HG03108 (cell line): ENCODE results near the gene NRXN2.

ENCODE experiments used
- ATAC-seq: cut with Tn5 transposase; IDR thresholded peaks from one replicate; pipeline ENCODE4 v1.9.1; 2021; ENCODE audit warnings: moderate library complexity; ENCODE audit not compliant: unreplicated experiment

The NRXN2 gene

DNA sequence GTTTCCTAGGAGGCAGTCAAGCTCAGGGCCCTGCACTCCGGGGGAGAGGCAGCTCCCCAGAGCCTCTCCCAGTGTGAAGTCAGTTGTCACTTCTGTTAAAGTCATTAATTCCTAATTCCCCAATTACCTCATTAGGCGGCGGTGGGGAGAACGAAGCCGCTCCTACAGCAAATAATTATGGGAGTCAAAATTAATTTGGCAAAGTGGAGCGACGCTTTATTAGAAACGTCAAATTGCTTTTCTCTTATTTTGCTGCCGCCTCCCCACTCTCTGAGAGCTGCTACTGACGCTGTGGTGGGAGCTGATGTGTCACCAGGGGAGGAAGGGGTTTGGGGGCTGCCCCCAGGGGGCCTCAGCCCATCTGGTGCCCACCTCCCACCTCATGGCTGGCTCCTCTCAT, 90.3 kb downstream of the NRXN2 start:
- ATAC-seq, result no peak

DNA sequence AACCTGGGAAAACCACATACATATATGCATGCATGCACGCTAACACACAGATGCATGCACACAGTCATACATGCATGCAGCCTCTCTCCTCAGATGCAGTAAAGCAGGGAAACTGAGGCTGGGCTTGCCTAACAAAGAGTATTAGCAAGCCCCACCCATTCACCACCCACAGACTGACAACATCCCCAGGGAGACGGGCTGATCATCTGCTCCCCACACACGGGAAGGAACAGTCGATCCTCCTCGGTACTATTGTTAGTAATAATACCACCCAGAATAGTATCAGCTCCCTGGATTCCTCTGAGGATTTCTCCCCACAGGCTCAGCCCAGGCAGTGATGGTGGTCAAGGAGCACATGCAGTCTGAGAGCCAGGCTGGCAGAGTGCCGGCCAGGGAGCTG, 90.8 kb downstream of the NRXN2 start:
- ATAC-seq, result no peak

DNA sequence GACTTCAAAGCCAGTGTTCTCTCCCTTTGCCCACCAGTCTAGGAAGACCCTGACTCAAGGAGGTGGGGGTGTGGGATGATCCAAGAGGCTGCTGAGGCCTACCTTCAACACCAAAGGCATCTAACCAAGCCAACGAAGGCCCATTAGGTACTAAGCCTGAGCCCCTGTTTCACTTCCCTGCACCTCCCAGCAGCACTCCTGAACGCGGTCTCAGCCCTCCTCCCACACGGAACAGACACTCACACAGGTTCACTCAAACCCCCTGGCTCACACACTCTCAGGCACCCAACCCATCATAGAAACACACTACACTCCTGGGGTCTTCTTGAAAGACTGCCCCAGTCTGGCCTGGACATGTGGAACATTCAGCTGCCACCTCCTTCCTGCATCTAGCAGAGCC, 91.3 kb downstream of the NRXN2 start:
- ATAC-seq, result no peak

DNA sequence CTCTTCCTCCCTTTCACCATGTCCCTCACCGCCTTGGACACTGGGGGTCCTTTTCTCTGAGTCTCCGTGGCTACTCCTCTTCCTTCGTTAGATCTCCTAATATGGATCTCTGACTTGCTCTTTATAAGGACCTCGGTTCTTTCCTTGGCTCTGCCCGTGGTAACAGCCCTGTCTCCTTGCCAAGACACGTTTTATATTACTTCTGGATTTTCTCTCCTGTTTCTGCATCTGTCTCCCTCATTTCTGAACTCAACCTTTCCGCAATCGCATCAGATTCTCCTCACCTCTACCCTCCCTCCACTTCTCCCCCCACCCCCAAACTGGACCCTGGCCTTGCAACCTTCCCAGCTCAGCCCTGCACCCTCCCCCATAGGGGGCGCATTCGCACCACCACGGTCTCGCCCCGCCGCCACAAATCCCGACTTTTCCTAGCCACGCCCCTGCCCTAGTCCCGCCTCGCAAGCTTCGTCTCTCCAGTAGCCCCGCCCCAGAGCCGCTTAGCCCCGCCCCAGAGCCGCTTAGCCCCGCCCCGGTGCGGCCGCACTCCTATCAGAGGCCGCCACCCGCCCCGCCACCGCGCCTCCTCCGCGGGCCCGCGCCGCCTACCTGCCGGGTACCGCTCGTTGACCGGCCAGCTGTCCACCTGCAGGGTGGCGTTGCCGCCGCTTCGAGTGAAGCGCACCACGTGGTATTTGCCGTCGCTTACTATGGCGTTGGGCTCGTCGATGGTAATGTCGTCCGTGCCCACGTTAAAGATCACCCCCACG, 93.0 kb downstream of the NRXN2 start:
- ATAC-seq, result no peak

DNA sequence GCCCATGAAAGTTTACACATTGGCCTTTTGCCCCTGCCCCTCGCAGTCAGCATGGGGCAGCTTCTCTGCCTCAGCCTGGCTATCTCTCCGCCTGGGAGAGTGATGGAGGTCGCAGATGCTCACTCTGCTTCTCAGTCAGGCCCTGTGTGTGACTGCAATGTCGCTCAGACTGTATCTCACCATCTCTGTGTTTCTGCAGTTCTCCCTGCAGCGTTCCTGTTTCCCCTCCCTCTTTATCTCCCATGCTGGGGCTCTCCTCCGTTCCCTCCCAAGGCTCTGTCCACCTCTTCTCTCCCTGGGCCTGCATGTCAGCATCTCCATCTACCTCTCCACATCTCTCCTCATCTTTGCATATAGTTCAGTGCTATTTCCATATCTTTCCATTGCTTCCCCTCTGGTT, 93.9 kb downstream of the NRXN2 start:
- ATAC-seq, result no peak

DNA sequence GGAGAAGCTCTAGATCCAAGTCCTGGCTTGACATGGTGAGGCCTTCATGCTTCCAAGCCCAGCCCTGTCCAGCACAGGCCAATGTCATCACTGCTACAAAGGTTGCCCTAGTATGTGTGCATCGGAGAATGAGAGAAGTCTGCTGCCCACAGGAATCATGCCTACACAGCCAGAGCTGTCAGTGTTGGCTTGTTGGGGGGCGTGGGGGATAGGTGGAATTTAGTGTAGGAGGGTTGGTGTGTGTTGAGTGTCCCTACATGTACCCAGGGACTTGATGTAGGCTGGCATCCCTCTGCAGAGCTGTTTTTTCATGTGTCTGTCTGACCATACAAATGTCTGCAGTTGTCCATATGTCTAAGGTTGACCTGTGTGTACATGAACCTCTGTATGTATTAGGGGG, 94.4 kb downstream of the NRXN2 start:
- no peak for ATAC-seq

DNA sequence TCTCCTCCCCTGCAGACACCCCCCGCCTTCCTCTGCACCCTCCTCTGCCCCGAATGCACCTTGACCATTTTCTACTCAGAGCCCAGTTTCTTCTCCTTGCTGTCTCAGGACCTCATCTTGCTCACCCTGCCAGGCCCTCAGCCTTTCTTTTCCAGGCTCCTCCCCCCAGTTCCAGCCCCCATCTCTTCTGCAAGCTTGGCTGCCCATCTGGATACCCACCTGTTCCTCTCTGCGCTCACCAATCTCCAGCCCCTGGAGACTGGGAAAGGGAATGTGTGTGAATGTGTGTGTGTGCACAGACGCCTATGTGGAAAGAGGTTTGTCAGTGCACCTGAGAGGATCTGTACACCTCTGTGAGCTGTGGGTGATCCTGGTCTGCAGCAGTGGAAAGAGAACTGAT, 95.6 kb downstream of the NRXN2 start:
- ATAC-seq, result no peak

DNA sequence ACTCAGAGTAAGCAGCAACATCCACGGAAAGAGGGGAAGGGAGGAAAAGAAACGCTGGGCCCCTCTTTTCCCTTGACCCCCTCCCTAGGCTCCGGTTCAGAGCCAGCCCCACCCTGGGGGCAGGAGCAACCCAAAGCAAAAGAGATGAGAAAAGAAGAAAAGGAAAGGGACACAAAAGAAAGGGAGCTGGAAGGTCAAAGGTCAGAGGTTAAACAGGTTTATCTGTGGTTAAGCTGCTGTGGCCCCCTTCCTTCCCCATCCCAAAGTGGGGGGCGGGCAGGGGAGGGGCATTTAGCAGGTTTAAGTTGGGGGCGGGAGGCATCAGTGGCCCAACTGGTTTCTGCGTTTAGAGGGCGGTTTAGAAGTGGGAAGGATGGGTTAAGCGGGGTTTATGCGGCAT, 96.4 kb downstream of the NRXN2 start:
- no peak for ATAC-seq

DNA sequence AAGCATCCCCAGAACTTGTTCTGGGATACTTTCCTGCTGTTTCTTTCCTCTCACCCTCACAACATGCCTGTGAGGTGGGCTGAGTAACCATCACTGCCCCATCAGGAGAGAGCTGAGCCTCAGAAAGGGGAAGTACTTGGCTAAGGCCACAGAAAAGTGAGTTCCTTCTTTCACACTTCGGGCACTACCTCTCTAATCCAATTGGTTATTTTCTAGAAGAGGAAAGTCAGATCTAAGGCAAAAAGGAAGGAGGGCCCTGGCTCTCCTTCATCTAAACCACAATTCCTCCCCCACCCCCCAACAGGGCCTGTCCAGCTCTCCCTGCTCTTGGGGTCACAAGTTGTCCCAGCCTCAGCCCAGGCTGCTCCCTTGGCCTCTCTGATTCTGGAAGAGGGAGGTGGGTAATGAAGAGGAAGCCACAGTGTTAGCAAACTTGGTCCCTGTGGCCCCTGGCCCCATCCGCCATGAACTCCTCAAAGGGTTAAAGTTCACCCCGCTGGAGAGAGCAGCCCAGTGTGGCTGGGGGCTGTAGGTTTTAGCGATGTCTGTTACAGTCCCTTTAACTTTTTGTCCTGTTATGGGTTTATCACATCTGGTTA, 98.0 kb downstream of the NRXN2 start:
- no peak for ATAC-seq

DNA sequence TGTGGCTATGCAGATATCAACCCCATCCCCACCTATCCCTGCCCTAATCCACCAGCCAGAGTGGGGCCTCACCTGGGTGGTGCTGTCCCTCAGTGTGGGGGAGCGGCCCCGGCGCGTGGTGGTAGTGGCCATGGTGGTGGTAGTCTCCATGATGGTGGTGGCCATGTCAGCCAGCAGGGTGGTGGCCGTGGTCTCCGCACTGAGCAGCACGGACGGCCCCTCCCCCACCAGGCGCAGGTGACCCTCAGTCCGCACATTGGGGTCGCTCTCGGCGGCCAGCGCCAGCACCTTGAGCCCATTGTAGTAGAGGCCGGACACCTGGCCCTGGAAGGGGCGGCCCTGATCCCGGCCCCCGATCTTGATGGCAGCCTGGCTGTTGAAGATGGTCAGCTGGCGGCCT, 100.3 kb downstream of the NRXN2 start:
- no peak for ATAC-seq

DNA sequence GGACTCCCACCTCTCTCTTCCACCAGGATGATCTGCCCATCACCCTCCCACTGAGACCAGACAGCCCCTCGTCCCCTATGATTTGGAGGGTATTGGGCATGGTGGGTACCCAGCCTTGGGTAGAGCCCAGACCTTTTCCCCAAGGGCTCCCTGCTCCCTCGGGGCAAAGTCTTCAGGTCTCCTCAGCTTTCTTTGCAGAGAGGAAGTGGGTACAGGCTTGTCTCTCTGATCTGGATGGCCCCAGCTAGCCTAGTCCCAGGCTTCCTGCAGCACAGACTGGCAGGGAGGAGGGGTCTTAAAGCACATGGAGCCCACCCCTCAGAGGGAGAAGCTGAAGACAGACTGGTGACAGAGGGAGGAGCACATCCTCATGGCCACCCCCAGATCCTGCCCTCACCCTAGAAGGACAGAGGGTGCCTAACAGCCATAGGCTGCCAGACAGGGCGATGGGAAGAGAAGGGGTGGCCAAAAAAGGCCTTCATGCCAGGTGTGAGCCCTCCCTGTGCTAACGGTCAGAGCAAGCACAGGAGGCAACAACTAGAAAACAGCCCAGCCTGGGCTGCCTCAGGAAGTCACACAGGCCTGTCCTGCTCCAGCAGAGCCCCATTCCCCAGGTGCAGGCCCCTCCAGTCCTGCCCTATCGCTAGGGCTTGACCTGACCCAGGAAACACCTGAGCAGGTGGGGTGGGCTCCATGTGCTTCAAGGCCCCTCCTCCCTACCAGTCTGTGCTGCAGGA, 101.5 kb downstream of the NRXN2 start:
- no peak for ATAC-seq

DNA sequence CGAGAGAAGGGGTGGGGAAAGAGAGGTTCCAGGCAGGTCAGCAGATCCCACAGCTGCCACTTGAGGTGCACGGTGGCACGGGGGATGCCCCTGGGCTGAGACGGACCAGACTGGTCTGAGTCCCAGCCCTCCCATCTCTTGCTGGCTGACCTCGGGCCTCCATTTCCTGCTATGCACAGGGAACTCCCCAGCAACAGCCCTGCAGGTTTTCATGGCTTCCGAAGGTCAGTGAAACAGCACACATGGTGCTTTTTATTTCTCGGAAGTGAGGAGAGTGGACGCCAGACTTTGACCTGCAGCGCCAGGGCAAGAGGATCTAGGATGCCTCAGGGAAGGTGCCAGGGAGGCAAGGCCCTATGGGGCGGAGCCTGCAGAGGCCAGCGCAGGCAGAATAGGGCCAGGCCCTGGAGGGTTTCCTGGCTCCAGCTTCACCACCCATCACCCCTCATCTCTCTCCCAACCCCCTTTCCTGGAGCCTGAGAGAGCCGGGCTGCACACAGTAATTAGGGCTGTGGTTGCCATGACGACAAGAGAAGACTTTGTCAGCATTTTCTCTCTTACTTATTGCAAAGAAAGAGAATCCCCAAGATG, 102.5 kb downstream of the NRXN2 start:
- no peak for ATAC-seq

DNA sequence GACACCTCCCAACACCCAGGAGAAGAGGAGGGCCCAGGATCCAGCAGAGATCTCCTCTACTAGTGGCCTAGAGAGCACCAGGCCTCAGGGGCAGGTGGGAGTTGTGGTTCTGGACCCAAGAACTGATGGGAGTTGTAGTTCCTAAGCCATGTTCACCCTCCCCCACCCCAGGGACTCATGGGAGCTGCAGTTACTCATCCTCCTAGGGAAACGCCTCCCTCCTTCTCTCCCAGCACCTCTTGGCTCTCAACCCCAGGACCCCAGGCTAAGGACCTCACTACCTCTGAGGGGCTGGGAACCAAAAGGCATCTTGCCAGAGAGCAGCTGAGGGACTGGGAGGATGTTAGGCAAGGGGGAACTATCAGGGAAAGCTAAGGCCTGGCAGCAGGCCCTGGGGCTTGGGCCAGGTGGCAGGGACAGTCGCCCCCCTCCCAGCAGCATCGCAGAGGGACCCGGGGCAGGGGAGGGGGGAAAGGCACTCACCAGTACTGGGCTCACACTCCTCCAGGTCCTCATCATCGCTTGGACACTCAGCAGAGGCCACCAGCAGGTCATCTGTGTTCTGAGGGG, 103.1 kb downstream of the NRXN2 start:
- ATAC-seq, result no peak

DNA sequence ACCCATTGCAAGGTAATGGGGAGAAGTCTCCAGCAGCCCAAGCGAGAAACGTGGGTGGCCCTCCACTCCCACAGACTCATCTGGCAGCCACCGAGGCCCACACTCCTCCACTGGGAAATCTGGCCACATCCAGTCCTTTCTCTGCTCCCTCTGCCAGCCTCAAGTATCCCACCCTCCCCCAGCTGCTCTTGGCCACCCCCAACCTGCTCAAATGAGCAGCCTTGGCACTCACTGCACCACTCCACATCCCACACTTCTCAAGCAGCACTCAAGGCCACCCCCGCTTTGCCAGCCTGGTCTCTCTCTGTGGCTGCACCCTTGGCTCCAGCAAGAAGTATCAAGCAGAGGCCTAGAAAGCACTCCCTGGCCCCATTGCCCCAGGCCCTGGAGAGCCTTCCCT, 103.8 kb downstream of the NRXN2 start:
- ATAC-seq, result no peak

DNA sequence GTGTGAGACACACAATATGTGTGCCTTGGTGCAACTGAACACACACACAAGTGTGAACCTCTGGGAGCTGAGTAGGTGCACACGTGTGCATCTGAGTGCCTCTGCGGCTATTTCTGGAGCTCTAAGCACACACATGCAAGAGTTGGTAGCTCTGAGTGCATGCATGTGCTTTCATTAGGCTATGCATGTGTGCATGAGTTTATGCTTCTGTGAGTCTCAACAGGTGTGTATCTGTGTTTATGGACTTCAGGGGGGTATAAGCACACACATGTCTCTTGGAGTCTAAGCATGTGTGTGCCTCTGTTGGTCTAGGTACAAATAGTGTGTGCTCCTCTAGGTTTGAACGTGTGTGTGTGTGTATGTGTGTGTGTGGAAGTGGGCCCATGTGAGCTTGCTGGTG, 106.2 kb downstream of the NRXN2 start:
- ATAC-seq, result no peak

DNA sequence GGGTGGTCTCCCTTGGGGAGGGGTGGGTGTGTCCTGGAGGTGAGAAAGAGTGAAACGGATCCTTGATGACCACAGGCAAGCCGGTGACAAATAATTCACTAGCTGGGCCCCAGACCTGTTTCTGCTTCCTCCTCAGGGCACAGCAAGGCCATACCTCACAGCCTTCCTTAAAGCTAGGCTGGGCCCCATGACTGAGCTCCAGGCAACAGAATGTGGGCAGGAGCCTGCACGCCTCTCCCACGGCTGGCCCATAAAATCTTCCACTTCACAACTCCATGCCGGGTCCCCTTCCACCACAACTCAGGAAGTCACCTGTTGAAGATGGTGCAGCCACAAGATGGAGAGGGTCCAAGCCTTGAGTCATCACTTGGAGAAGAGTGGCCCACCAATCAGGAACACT, 108.1 kb downstream of the NRXN2 start:
- ATAC-seq, result no peak

DNA sequence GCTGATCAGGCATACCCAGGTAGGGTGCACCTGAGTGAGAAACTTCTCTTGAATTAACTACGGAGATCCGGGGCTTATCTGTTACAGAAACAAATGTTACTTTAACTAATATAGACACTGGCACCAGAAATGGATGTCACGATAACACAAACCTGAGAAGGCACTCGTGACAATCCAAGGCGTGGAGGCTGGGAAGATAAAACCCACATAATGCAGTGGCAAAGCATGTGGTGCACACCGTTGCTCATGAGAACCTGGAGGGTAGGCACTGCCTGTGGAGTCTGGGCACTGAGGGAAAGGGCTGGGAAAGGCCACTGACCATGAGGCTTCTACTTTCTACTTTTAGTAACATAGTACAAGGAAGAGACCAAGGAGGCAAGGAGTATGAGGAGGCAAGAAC, 109.3 kb downstream of the NRXN2 start:
- no peak for ATAC-seq

DNA sequence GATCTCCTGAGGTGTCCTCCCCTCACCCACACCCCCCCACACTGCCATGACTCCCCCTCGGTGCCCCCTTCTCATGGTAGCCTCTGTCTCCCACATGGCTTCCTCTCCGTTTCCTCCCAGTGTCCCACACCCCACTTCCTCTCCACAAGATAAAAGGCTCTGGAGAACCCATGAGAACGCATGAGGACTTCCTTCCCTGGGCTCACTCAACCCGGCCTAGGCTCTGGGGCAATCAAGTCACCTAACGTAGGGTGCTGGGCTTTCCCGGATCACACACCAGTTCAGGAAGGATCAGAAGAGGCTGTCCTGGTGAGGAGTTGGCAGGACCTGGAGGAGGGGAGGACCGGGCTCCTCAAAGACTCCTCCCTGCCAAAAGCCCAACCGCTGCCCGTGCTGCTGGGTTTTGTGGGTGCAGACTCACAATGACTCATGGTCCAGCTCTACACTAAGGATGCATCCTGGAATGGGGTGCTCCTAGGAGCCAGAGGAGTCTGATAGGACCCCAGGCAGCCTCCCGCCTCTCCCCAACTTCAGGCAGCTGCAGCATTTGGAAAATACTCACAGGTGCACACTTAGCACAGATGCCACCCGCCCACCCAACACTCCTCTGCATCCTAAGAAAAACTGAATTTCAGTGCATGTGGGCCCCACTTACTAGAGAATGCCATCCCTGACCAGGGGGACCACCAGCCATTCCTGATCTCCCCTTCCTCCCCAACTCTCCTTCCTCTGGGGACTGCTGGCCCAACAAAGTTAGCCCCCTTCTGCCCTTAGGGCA, 110.9 kb downstream of the NRXN2 start:
- ATAC-seq, result no peak

DNA sequence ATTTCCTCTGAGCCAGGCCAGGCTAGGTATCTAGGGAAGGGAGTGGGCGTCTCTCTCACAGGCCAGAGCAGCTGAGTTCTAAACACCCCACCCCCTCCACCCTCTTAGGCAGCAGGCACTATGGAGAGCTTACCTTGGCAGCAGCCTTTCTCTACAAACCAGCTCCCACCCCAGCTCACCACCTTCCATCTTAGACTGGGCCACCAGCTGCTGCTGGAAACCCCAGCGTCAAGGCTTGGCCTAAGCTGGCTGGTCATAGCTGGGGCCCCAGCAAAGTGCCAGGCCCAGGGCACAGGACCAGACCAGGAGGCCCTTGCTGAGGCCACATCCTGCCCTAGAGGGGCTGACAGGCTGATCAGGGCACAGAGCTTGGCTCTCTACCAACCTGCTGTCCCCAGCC, 111.8 kb downstream of the NRXN2 start:
- ATAC-seq, result no peak

DNA sequence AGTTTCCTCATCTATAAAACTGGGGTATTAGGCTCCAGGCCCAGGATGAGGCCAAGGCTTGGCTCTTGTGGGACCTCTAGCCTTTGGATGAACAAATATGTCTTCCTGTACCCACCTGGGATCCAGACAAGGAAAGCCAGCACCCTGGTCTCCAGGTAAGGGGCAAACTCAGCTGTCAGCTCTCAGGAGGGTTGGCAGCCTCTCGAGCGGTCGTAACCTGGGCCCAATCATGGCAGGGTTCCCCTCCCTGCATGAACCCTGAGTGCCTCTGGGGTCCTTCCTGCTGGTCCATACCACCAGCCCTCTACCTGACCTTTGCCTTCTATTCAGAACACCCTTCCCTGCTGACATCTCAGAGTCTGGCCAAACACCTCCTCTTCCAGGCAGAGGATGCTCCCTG, 112.4 kb downstream of the NRXN2 start:
- no peak for ATAC-seq
